ENCODE data around the gene BRPF3. TPM values are rescaled to one million over a fixed set of nuclear protein-coding genes. Genes with fewer than 3 reads are reported as not detected.

The BRPF3 gene
- polyA plus RNA-seq, 4 donors: 12.7 to 59.0 (median 19.6) TPM

GRCh38 chr6:36227379-36228228, 31.1 kb downstream of the BRPF3 start:
- H3K27ac ChIP-seq (ENCODE audit: low read depth in 1 of 3, low read length in 2 of 3): peak overlapping the region in 2 of 3 donors; percentile 7 to 69
- H3K4me1 ChIP-seq (ENCODE audit: control insufficient read depth in 3 of 3, insufficient read depth in 2 of 3, low read depth in 1 of 3, low read length in 2 of 3): peaks cover 5 to 69% (median 5%) of the 10 kb centered on the region in 3 donors
- H3K36me3 ChIP-seq (ENCODE audit: control insufficient read depth in 3 of 3, insufficient read depth in 2 of 3, low read depth in 1 of 3, low read length in 3 of 3): peaks cover 11 to 60% (median 18%) of the 10 kb centered on the region in 3 donors
- 9 to 52% (median 49%) methylated on average over 1 of the region's 1 CpG for WGBS, 3 donors
- no peaks in the 10 kb centered on the region for H3K9me3 ChIP-seq (ENCODE audit: control insufficient read depth in 2 of 2, insufficient read depth in 1 of 2, low read depth in 1 of 2, low read length in 1 of 2)
- FAIRE-seq (no peak), DNase-seq (peak; percentile 61 to 80)
- no peak overlapping the region for H3K4me3 ChIP-seq (ENCODE audit: low read depth in 1 of 3, low read length in 3 of 3)
- H3K27me3 ChIP-seq (ENCODE audit: control insufficient read depth in 3 of 3, insufficient read depth in 3 of 3, low read length in 3 of 3): no peaks in the 10 kb centered on the region

- Histone ChIP-seq H3K9me3 (ENCODE audit: control insufficient read depth in 2 of 2, insufficient read depth in 1 of 2, low read depth in 1 of 2, low read length in 1 of 2) (no peaks in the 10 kb centered on the region), H3K27me3 (ENCODE audit: control insufficient read depth in 3 of 3, insufficient read depth in 3 of 3, low read length in 3 of 3) (no peaks in the 10 kb centered on the region), H3K27ac (ENCODE audit: low read depth in 1 of 3, low read length in 2 of 3) (peak overlapping the region in 1 of 3 donors; percentile 69), H3K4me1 (ENCODE audit: control insufficient read depth in 3 of 3, insufficient read depth in 2 of 3, low read depth in 1 of 3, low read length in 2 of 3) (peaks cover 5 to 61% (median 5%) of the 10 kb centered on the region in 3 donors), H3K4me3 (ENCODE audit: low read depth in 1 of 3, low read length in 3 of 3) (no peak overlapping the region), H3K36me3 (ENCODE audit: control insufficient read depth in 3 of 3, insufficient read depth in 2 of 3, low read depth in 1 of 3, low read length in 3 of 3) (peaks cover 12 to 68% (median 20%) of the 10 kb centered on the region in 3 donors)
- 94 to 97% (median 95%) methylated on average over 5 of the region's 5 CpGs for WGBS, 3 donors
- FAIRE-seq (no peak), DNase-seq (no peak)
Measured at GRCh38 chr6:36229223-36229622, 32.7 kb downstream of the BRPF3 start.

GRCh38 chr6:36230371-36230770, 33.8 kb downstream of the BRPF3 start:
- H3K4me3 ChIP-seq (ENCODE audit: low read depth in 1 of 3, low read length in 3 of 3): no peak overlapping the region
- no peaks in the 10 kb centered on the region for H3K9me3 ChIP-seq (ENCODE audit: control insufficient read depth in 2 of 2, insufficient read depth in 1 of 2, low read depth in 1 of 2, low read length in 1 of 2)
- no peak for FAIRE-seq
- H3K36me3 ChIP-seq (ENCODE audit: control insufficient read depth in 3 of 3, insufficient read depth in 2 of 3, low read depth in 1 of 3, low read length in 3 of 3): peaks cover 12 to 69% (median 20%) of the 10 kb centered on the region in 3 donors
- peak in 1 of 2 donors; percentile 80 for DNase-seq
- peak overlapping the region in 1 of 3 donors; percentile 76 for H3K27ac ChIP-seq (ENCODE audit: low read depth in 1 of 3, low read length in 2 of 3)
- H3K4me1 ChIP-seq (ENCODE audit: control insufficient read depth in 3 of 3, insufficient read depth in 2 of 3, low read depth in 1 of 3, low read length in 2 of 3): peaks cover 2 to 49% (median 5%) of the 10 kb centered on the region in 3 donors
- 90 to 92% (median 92%) methylated on average over 11 of the region's 11 CpGs for WGBS, 3 donors
- H3K27me3 ChIP-seq (ENCODE audit: control insufficient read depth in 3 of 3, insufficient read depth in 3 of 3, low read length in 3 of 3): no peaks in the 10 kb centered on the region

GRCh38 chr6:36232172-36232571, 35.6 kb downstream of the BRPF3 start:
- H3K4me1 ChIP-seq (ENCODE audit: control insufficient read depth in 3 of 3, insufficient read depth in 2 of 3, low read depth in 1 of 3, low read length in 2 of 3): peaks cover 0 to 39% (median 2%) of the 10 kb centered on the region in 3 donors
- no peak overlapping the region for H3K27ac ChIP-seq (ENCODE audit: low read depth in 1 of 3, low read length in 2 of 3)
- DNase-seq (no peak), FAIRE-seq (no peak)
- WGBS, 3 donors: 81 to 93% (median 89%) methylated on average over 4 of the region's 4 CpGs
- no peaks in the 10 kb centered on the region for H3K9me3 ChIP-seq (ENCODE audit: control insufficient read depth in 2 of 2, insufficient read depth in 1 of 2, low read depth in 1 of 2, low read length in 1 of 2)
- H3K36me3 ChIP-seq (ENCODE audit: control insufficient read depth in 3 of 3, insufficient read depth in 2 of 3, low read depth in 1 of 3, low read length in 3 of 3): peaks cover 9 to 75% (median 20%) of the 10 kb centered on the region in 3 donors
- no peaks in the 10 kb centered on the region for H3K27me3 ChIP-seq (ENCODE audit: control insufficient read depth in 3 of 3, insufficient read depth in 3 of 3, low read length in 3 of 3)
- H3K4me3 ChIP-seq (ENCODE audit: low read depth in 1 of 3, low read length in 3 of 3): no peak overlapping the region

GRCh38 chr6:36235309-36235708, 38.8 kb downstream of the BRPF3 start:
- DNase-seq (peak in 1 of 2 donors; percentile 65), FAIRE-seq (no peak)
- H3K4me1 ChIP-seq (ENCODE audit: control insufficient read depth in 3 of 3, insufficient read depth in 2 of 3, low read depth in 1 of 3, low read length in 2 of 3): peaks cover 0 to 13% (median 2%) of the 10 kb centered on the region in 3 donors
- H3K4me3 ChIP-seq (ENCODE audit: low read depth in 1 of 3, low read length in 3 of 3): no peak overlapping the region
- no peaks in the 10 kb centered on the region for H3K27me3 ChIP-seq (ENCODE audit: control insufficient read depth in 3 of 3, insufficient read depth in 3 of 3, low read length in 3 of 3)
- H3K36me3 ChIP-seq (ENCODE audit: control insufficient read depth in 3 of 3, insufficient read depth in 2 of 3, low read depth in 1 of 3, low read length in 3 of 3): peaks cover 9 to 52% (median 11%) of the 10 kb centered on the region in 3 donors
- no peaks in the 10 kb centered on the region for H3K9me3 ChIP-seq (ENCODE audit: control insufficient read depth in 2 of 2, insufficient read depth in 1 of 2, low read depth in 1 of 2, low read length in 1 of 2)
- no peak overlapping the region for H3K27ac ChIP-seq (ENCODE audit: low read depth in 1 of 3, low read length in 2 of 3)
- WGBS, 3 donors: 14 to 38% (median 15%) methylated on average over 3 of the region's 3 CpGs

- no peak overlapping the region for H3K4me3 ChIP-seq (ENCODE audit: low read depth in 1 of 3, low read length in 3 of 3)
- H3K9me3 ChIP-seq (ENCODE audit: control insufficient read depth in 2 of 2, insufficient read depth in 1 of 2, low read depth in 1 of 2, low read length in 1 of 2): no peaks in the 10 kb centered on the region
- no peak for DNase-seq
- H3K27me3 ChIP-seq (ENCODE audit: control insufficient read depth in 3 of 3, insufficient read depth in 3 of 3, low read length in 3 of 3): no peaks in the 10 kb centered on the region
- FAIRE-seq: no peak
- peaks cover 0 to 9% (median 2%) of the 10 kb centered on the region in 3 donors for H3K4me1 ChIP-seq (ENCODE audit: control insufficient read depth in 3 of 3, insufficient read depth in 2 of 3, low read depth in 1 of 3, low read length in 2 of 3)
- 93 to 97% (median 96%) methylated on average over 17 of the region's 17 CpGs for WGBS, 3 donors
- H3K27ac ChIP-seq (ENCODE audit: low read depth in 1 of 3, low read length in 2 of 3): no peak overlapping the region
- peaks cover 8 to 46% (median 9%) of the 10 kb centered on the region in 3 donors for H3K36me3 ChIP-seq (ENCODE audit: control insufficient read depth in 3 of 3, insufficient read depth in 2 of 3, low read depth in 1 of 3, low read length in 3 of 3)
Measured at GRCh38 chr6:36235862-36236261, 39.3 kb downstream of the BRPF3 start.

DNA sequence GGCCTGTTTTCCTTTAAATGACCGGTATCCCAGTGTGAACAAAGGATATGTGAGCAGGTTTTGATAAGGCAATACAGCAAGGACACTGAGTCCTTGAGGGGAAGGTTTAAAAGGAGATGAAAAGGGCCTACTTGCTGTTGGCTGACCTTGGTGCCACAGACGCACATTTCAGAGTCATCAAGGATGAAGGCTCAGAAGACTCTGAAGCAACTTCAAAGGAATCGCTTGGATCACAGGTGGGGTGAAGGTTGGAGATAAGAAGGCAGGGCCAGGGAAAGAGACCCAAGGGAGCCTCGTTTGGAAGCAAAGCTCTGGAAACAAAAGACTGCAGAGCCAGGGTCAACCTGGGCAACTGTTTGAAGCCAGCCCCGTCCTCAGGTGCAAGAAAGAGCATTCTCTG, 43.2 kb downstream of the BRPF3 start:
- FAIRE-seq (no peak), DNase-seq (no peak)
- Histone ChIP-seq H3K27me3 (ENCODE audit: control insufficient read depth in 3 of 3, insufficient read depth in 3 of 3, low read length in 3 of 3) (no peaks in the 10 kb centered on the region), H3K36me3 (ENCODE audit: control insufficient read depth in 3 of 3, insufficient read depth in 2 of 3, low read depth in 1 of 3, low read length in 3 of 3) (peaks cover 0 to 13% (median 0%) of the 10 kb centered on the region in 3 donors), H3K27ac (ENCODE audit: low read depth in 1 of 3, low read length in 2 of 3) (no peak overlapping the region), H3K9me3 (ENCODE audit: control insufficient read depth in 2 of 2, insufficient read depth in 1 of 2, low read depth in 1 of 2, low read length in 1 of 2) (no peaks in the 10 kb centered on the region), H3K4me3 (ENCODE audit: low read depth in 1 of 3, low read length in 3 of 3) (no peak overlapping the region), H3K4me1 (ENCODE audit: control insufficient read depth in 3 of 3, insufficient read depth in 2 of 3, low read depth in 1 of 3, low read length in 2 of 3) (peaks cover 0 to 27% (median 1%) of the 10 kb centered on the region in 3 donors)
- 26 to 54% (median 53%) methylated on average over 5 of the region's 5 CpGs for WGBS, 3 donors

GRCh38 chr6:36241728-36242127, 45.2 kb downstream of the BRPF3 start:
- Histone ChIP-seq H3K4me1 (ENCODE audit: control insufficient read depth in 3 of 3, insufficient read depth in 2 of 3, low read depth in 1 of 3, low read length in 2 of 3) (peaks cover 0 to 46% (median 2%) of the 10 kb centered on the region in 3 donors), H3K4me3 (ENCODE audit: low read depth in 1 of 3, low read length in 3 of 3) (no peak overlapping the region), H3K9me3 (ENCODE audit: control insufficient read depth in 2 of 2, insufficient read depth in 1 of 2, low read depth in 1 of 2, low read length in 1 of 2) (no peaks in the 10 kb centered on the region), H3K27ac (ENCODE audit: low read depth in 1 of 3, low read length in 2 of 3) (no peak overlapping the region), H3K36me3 (ENCODE audit: control insufficient read depth in 3 of 3, insufficient read depth in 2 of 3, low read depth in 1 of 3, low read length in 3 of 3) (no peaks in the 10 kb centered on the region), H3K27me3 (ENCODE audit: control insufficient read depth in 3 of 3, insufficient read depth in 3 of 3, low read length in 3 of 3) (no peaks in the 10 kb centered on the region)
- no peak for FAIRE-seq
- WGBS, 3 donors: 52 to 74% (median 60%) methylated on average over 10 of the region's 10 CpGs
- DNase-seq: no peak
